ENCODE results near the gene CFAP58.

DNA sequence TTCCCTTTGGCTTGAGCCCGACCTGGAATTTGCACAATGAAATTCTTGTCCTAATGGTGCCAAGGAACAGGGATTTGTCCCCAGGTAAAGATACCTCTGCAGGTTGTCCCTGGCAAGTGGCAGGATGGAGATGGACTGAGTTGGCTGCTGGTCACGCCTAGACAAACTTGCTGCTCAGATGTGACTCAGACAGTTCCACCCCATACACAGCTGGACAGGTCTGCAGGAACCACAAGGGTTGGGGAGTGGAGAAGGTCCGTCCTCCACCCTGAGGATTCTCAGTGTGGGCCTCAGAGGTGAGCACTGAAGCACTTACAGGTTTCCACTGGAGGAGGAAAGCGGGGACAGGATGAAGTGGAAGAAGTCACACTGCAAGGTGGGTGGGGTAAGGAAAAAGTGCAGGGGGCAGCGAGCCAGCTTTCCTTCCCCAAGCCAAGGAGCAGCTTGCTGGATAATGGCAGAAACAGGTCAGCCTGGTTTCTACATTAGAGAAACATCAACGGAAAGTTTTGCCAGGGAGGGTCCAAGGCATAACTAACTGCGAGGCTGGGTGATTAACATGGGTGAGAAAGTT lies 35.8 kb upstream of the CFAP58 start:
- no peak for TF ChIP-seq TAF1 (IDR thresholded peaks at IDR 0.05; ENCODE audit: borderline replicate concordance, insufficient read depth, low read length)
- TF ChIP-seq POLR2AphosphoS5 (IDR thresholded peaks at IDR 0.05; ENCODE audit: low read depth, low read length), result no peak
- TF ChIP-seq, protein P1, sequence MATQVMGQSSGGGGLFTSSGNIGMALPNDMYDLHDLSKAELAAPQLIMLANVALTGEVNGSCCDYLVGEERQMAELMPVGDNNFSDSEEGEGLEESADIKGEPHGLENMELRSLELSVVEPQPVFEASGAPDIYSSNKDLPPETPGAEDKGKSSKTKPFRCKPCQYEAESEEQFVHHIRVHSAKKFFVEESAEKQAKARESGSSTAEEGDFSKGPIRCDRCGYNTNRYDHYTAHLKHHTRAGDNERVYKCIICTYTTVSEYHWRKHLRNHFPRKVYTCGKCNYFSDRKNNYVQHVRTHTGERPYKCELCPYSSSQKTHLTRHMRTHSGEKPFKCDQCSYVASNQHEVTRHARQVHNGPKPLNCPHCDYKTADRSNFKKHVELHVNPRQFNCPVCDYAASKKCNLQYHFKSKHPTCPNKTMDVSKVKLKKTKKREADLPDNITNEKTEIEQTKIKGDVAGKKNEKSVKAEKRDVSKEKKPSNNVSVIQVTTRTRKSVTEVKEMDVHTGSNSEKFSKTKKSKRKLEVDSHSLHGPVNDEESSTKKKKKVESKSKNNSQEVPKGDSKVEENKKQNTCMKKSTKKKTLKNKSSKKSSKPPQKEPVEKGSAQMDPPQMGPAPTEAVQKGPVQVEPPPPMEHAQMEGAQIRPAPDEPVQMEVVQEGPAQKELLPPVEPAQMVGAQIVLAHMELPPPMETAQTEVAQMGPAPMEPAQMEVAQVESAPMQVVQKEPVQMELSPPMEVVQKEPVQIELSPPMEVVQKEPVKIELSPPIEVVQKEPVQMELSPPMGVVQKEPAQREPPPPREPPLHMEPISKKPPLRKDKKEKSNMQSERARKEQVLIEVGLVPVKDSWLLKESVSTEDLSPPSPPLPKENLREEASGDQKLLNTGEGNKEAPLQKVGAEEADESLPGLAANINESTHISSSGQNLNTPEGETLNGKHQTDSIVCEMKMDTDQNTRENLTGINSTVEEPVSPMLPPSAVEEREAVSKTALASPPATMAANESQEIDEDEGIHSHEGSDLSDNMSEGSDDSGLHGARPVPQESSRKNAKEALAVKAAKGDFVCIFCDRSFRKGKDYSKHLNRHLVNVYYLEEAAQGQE (IDR thresholded peaks at IDR 0.05; ENCODE audit: insufficient read depth in 1 of 2, low read depth in 2 of 2, low read length in 2 of 2), result no peak
